HepG2 (cell line): Measurements from ENCODE around the gene STAT6. TPM values are rescaled to one million over a fixed set of nuclear protein-coding genes. Genes with fewer than 3 reads are reported as not detected.

Source experiments
- ATAC-seq: fragments of 200-7000 bp; cut with Tn5 transposase; 3 replicates; pipeline ENCODE4 v1.9.1; 2020; ENCODE audit warnings: mild to moderate bottlenecking, moderate library complexity
- BruUV-seq: library from RNA; stranded (reverse); fragments of 400-500 nt; replicated peaks from 2 replicates; lab custom pipeline; 2021; lab: Mats Ljungman, UMichigan
- CTCF ChIA-PET: fragments of 300-600 bp; formaldehyde crosslinking; extraction: SDS; loops from one replicate; lab custom pipeline; 2021; ENCODE audit warnings: low total read pairs, inconsistent platforms, low intra/inter-chr PET ratio; lab: Yijun Ruan, JAX
- POLR2A ChIA-PET: fragments of 350-600 bp; sonication (Branson Sonifier 250); formaldehyde crosslinking; loops from one replicate; lab custom pipeline; 2020; ENCODE audit warnings: antibody characterized with exemption, inconsistent platforms; lab: Yijun Ruan, JAX
- DNase-seq: peaks from one replicate; pipeline ENCODE4 v3.0.0-alpha.2; 2015; ENCODE audit warnings: low spot score
- FAIRE-seq: peaks from 3 replicates; lab custom pipeline; 2011; peaks lifted over from hg19 to GRCh38; lab: Jason Lieb, UNC
- H2AFZ ChIP-seq: one replicate; pipeline ENCODE4 v1.6.1; 2011; ENCODE audit warnings: low read length, inconsistent platforms
- H3K27ac ChIP-seq: fragments of 300-600 bp; 3 replicates; pipeline ENCODE4 v1.8.0; 2011; ENCODE audit warnings: mixed run types, mild to moderate bottlenecking, mixed read lengths, low read length, inconsistent platforms; ENCODE audit not compliant: insufficient read depth; ENCODE audit errors: extremely low read length
- H3K27me3 ChIP-seq, 2 experiments: fragments of 200-600 bp in 1 of 2; 2 replicates in 1 of 2; 3 replicates in 1 of 2; pipeline versions ENCODE4 v1.6.0 to v1.8.0; 2011; ENCODE audit warnings: low read length in 2 of 2, mild to moderate bottlenecking in 2 of 2, moderate library complexity in 2 of 2, inconsistent platforms in 1 of 2; ENCODE audit not compliant: insufficient read depth in 2 of 2, control insufficient read depth in 1 of 2
- H3K36me3 ChIP-seq, 2 experiments: fragments of 200-600 bp in 1 of 2; replicated peaks in 1 of 2; 2 replicates in 1 of 2; 3 replicates in 1 of 2; pipeline versions ENCODE4 v1.5.1 to v1.8.0; 2011; ENCODE audit warnings: low read length in 2 of 2, inconsistent platforms in 1 of 2; ENCODE audit not compliant: insufficient read depth in 2 of 2, control insufficient read depth in 1 of 2
- H3K4me1 ChIP-seq: 2 replicates; pipeline ENCODE4 v1.5.1; 2012; ENCODE audit warnings: low read length, inconsistent platforms; ENCODE audit not compliant: insufficient read depth
- H3K4me2 ChIP-seq: 2 replicates; pipeline ENCODE4 v1.6.0; 2011; ENCODE audit warnings: low read depth, low read length, inconsistent platforms
- H3K4me3 ChIP-seq, 3 experiments: fragments of 200-600 bp in 1 of 3; sonication (generic), shearing (Covaris generic) in 1 of 3; replicated peaks in 1 of 3; 2 replicates each; pipeline ENCODE4 v1.5.1; 2011 to 2016; ENCODE audit warnings: low read length in 3 of 3, inconsistent platforms in 2 of 3, low read depth in 2 of 3, mild to moderate bottlenecking in 2 of 3, control low read depth in 1 of 3, mixed read lengths in 1 of 3; ENCODE audit not compliant: insufficient read depth in 1 of 3
- H3K79me2 ChIP-seq: one replicate; pipeline ENCODE4 v1.6.1; 2011; ENCODE audit warnings: low read length, inconsistent platforms; ENCODE audit not compliant: insufficient read depth
- H3K9ac ChIP-seq: 2 replicates; pipeline ENCODE4 v1.6.0; 2011; ENCODE audit warnings: mild to moderate bottlenecking, low read depth, low read length, inconsistent platforms; ENCODE audit not compliant: insufficient read depth
- H3K9me3 ChIP-seq: 2 replicates; pipeline ENCODE4 v1.5.1; 2012; ENCODE audit warnings: mild to moderate bottlenecking, low read length
- H4K20me1 ChIP-seq: 2 replicates; pipeline ENCODE4 v1.6.0; 2011; ENCODE audit warnings: inconsistent platforms, mild to moderate bottlenecking, low read length, moderate library complexity; ENCODE audit not compliant: insufficient read depth
- KDM4B ChIP-seq: sonication (generic); formaldehyde crosslinking; IDR thresholded peaks from 2 replicates; pipeline ENCODE4 v1.4.0; 2020; ENCODE audit warnings: missing genetic modification reagents
- PAWR ChIP-seq: sonication (generic); formaldehyde crosslinking; IDR thresholded peaks from 2 replicates; pipeline ENCODE4 v1.4.0; 2020; ENCODE audit warnings: missing genetic modification reagents, mild to moderate bottlenecking, borderline replicate concordance
- SCMH1 ChIP-seq: sonication (generic); formaldehyde crosslinking; IDR thresholded peaks from 2 replicates; pipeline ENCODE4 v1.9.0; 2021; ENCODE audit warnings: missing genetic modification reagents, mild to moderate bottlenecking, borderline replicate concordance
- SNAPC2 ChIP-seq: sonication (generic); formaldehyde crosslinking; IDR thresholded peaks from 2 replicates; pipeline ENCODE4 v1.8.1; 2022; ENCODE audit warnings: mild to moderate bottlenecking, missing genetic modification reagents
- YEATS4 ChIP-seq: sonication (generic); formaldehyde crosslinking; IDR thresholded peaks from 2 replicates; pipeline ENCODE4 v1.4.0; 2020; ENCODE audit warnings: missing genetic modification reagents, borderline replicate concordance
- ZBTB20 ChIP-seq: sonication (generic); formaldehyde crosslinking; IDR thresholded peaks from 2 replicates; pipeline ENCODE4 v1.8.1; 2023; ENCODE audit warnings: missing genetic modification reagents, low read depth, mild to moderate bottlenecking, borderline replicate concordance
- ZNF264 ChIP-seq: sonication (generic); formaldehyde crosslinking; IDR thresholded peaks from 2 replicates; pipeline ENCODE4 v1.4.0; 2020; ENCODE audit warnings: missing genetic modification reagents
- ZNF670 ChIP-seq: sonication (generic); formaldehyde crosslinking; IDR thresholded peaks from 2 replicates; pipeline ENCODE4 v1.8.0; 2022; ENCODE audit warnings: mild to moderate bottlenecking, missing genetic modification reagents, borderline replicate concordance
- ZNF839 ChIP-seq: sonication (generic); formaldehyde crosslinking; IDR thresholded peaks from 2 replicates; pipeline ENCODE4 v1.4.0; 2020; ENCODE audit warnings: missing genetic modification reagents, mild to moderate bottlenecking, borderline replicate concordance
- WGBS: methylation state at CpG from one replicate; pipeline ENCODE4 v1.1.6; 2017; ENCODE audit warnings: low lambda C conversion rate; 5-methylcytosine and 5-hydroxymethylcytosine counted together
- in situ Hi-C: cut with HindIII; loops from 2 replicates; pipeline ENCODE4 v1.10.0; 2017; ENCODE audit warnings: low pct_unique_long_range_greater_than_20kb; ENCODE audit not compliant: extremely low pct_ligation_motif_present
- intact Hi-C: fragments of 100-400 bp; cut with micrococcal nuclease; formaldehyde crosslinking; loops from one replicate; pipeline ENCODE4 v1.10.0; 2022; ENCODE audit not compliant: unreplicated experiment
- polyA plus RNA-seq, 8 experiments: library from polyadenylated mRNA; depleted of rRNA in 3 of 8; stranded (reverse) in 7 of 8; unstranded in 1 of 8; fragments of >200 nt; fragmentation: Illumina TruSeq in 4 of 8; extraction: Trizol in 4 of 8; gene quantifications; 2 replicates each; pipeline versions ENCODE4 v1.2.1 to v1.2.3, GENCODE V29; 2011 to 2016; ENCODE audit warnings: low read depth in 4 of 8, missing spikeins in 1 of 8, mixed read lengths in 1 of 8; ENCODE audit not compliant: insufficient read depth in 1 of 8
- total RNA-seq, 5 experiments: library from RNA; depleted of rRNA; stranded (reverse); fragments of >200 nt; fragmentation: Illumina TruSeq; extraction: Trizol; gene quantifications; 2 replicates each; pipeline ENCODE4 v1.2.3, GENCODE V29; 2016; ENCODE audit warnings: low read depth in 1 of 5
- TF ChIP-seq, protein P1 (sequence below): sonication (generic); formaldehyde crosslinking; IDR thresholded peaks from 2 replicates; pipeline ENCODE4 v1.5.0; 2020; ENCODE audit warnings: mild to moderate bottlenecking, missing genetic modification reagents, borderline replicate concordance

STAT6 gene
- total and polyA plus RNA-seq, 2 of the 13 experiments (the other 11 are each of a cell fraction or from before 2014, with no cell fraction given) = 28.0 to 62.2 TPM

DNA sequence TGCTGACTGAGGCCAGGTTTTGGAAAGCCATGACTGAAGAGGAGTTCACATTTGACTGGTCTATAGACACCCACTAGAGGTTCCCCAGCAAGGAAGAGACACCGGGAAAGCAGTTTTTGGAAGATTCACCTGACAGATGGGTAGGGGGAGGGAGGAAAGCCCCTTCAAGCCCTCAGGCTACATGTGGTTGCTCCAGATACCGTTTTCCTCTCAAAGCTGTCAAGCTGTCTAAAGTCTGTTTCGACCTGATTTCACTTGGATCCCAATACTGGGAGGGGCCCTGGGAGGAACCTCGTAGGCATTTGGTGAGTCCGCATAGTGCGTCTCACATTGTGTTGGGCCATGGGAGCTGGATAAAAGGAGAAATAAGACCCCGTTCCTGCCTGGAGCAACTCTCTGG is 15.4 kb upstream of the STAT6 start:
- Histone ChIP-seq H3K36me3 (no peaks in the 10 kb centered on the region), H3K4me2 (peak overlapping the region; percentile 76), H2AFZ (no peak overlapping the region), H3K9me3 (no peaks in the 10 kb centered on the region), H3K27me3 (no peaks in the 10 kb centered on the region; a peak in 1 of 5 replicates), H3K9ac (peak overlapping the region; percentile 41), H3K4me1 (peaks cover 30% of the 10 kb centered on the region), H4K20me1 (peaks cover 8% of the 10 kb centered on the region), H3K79me2 (peaks cover 29% of the 10 kb centered on the region), H3K27ac (peak overlapping the region; percentile 92), H3K4me3 (peak overlapping the region in 2 of 3 experiments; percentile 88 to 96; a peak in 2 of 6 replicates)
- no peak for FAIRE-seq
- no TSS peak for BruUV-seq
- CTCF ChIA-PET = interaction anchor here (0.9 to 2.0 kb wide), 4 partner anchors 44 to 56 kb away, joined by 3 to 22 read pairs (median 10); no protein-coding TSS in a partner anchor
- 55% methylated on average over 7 of the region's 7 CpGs for WGBS
- POLR2A ChIA-PET = interaction anchor here (1.5 to 16.0 kb wide), 10 partner anchors 11 to 103 kb away, joined by 10 to 827 read pairs (median 33); partner anchors contain the start of genes LRP1-AS, NEMP1, SHMT2 and STAT6
- ATAC-seq = no peak
- DNase-seq = no peak
- in situ Hi-C loops = no loop called here
- intact Hi-C loops = no loop called here
- TF ChIP-seq SNAPC2 (no peak), ZNF839 (CRISPR knock-in tag) (no peak), YEATS4 (CRISPR knock-in tag) (0 out of 2 replicates have a peak, but pooled peaks have one; percentile 6), ZNF670 (CRISPR knock-in tag) (no peak), PAWR (CRISPR knock-in tag) (no peak)

DNA sequence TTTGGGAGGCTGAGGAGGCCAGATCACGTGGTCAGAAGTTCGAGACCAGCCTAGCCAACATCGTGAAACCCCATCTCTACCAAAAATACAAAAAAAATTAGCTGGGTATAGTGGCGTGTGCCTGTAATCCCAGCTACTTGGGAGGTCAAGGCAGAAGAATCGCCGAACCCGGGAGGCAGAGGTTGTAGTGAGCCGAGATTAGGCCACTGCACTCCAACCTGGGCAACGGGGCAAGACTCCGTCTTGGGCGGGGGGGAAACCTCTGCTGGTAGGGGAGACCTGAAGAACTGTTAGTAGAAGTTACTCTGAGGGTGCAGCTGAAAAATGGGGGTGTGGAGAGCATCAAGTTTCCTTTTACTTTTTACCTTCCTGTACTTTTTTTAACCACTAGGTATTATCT is 14.9 kb upstream of the STAT6 start:
- no peaks in the 10 kb centered on the region; a peak in 1 of 5 replicates for H3K27me3 ChIP-seq
- ATAC-seq = no peak
- TF ChIP-seq KDM4B (CRISPR knock-in tag) = no peak
- no peak for TF ChIP-seq SCMH1 (CRISPR knock-in tag)
- TF ChIP-seq ZNF264 (CRISPR knock-in tag) = no peak
- TF ChIP-seq, protein P1, sequence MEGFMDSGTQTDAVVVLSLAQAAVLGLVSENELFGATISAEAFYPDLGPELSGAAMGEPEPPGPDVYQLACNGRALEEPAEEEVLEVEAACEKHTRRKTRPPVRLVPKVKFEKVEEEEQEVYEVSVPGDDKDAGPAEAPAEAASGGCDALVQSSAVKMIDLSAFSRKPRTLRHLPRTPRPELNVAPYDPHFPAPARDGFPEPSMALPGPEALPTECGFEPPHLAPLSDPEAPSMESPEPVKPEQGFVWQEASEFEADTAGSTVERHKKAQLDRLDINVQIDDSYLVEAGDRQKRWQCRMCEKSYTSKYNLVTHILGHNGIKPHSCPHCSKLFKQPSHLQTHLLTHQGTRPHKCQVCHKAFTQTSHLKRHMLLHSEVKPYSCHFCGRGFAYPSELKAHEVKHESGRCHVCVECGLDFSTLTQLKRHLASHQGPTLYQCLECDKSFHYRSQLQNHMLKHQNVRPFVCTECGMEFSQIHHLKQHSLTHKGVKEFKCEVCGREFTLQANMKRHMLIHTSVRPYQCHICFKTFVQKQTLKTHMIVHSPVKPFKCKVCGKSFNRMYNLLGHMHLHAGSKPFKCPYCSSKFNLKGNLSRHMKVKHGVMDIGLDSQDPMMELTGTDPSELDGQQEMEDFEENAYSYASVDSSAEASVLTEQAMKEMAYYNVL = no peak
- no peak for TF ChIP-seq ZBTB20
- no peak for DNase-seq
- H3K79me2 ChIP-seq = peaks cover 24% of the 10 kb centered on the region
- CTCF ChIA-PET = interaction anchor here (0.9 to 2.0 kb wide), 3 partner anchors 45 to 56 kb away, joined by 3 to 22 read pairs (median 11); no protein-coding TSS in a partner anchor
- H3K9me3 ChIP-seq = no peaks in the 10 kb centered on the region
- no peak overlapping the region for H3K27ac ChIP-seq
- H4K20me1 ChIP-seq = peaks cover 3% of the 10 kb centered on the region; the same call in 1 of the 2 replicates
- FAIRE-seq = no peak
- no peaks in the 10 kb centered on the region for H3K36me3 ChIP-seq
- no TSS peak for BruUV-seq
- peaks cover 25% of the 10 kb centered on the region for H3K4me1 ChIP-seq
- no peak overlapping the region for H2AFZ ChIP-seq
- WGBS = 94% methylated on average over 11 of the region's 11 CpGs
- no peak overlapping the region for H3K9ac ChIP-seq
- intact Hi-C loops = no loop called here
- POLR2A ChIA-PET = interaction anchor here (2.5 to 16.0 kb wide), 6 partner anchors 11 to 104 kb away, joined by 20 to 827 read pairs (median 96); partner anchors contain the start of genes LRP1-AS, SHMT2 and STAT6
- no peak overlapping the region; a peak in 1 of 6 replicates for H3K4me3 ChIP-seq
- no peak overlapping the region for H3K4me2 ChIP-seq
- in situ Hi-C loops = no loop called here
